Measurements from ENCODE around the gene FRMPD2.

DNA sequence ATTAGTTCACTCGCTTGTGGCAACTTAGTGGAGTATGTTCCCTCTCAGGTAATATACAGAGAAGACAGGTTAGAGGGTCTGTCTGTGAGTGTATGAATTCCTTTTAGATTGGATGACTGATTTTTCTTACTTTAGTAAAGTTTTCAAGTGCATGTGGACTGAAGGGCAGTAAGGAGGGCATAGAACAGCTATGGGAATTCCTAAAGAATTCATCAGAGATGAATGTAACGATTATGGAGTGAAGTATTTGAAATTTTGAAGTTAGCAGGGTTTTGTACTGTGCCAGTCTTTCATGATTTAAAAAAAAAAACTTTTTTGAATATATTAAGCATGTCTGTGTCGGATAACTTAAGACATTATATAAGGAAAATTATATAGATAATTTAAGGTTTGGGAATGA is 47.5 kb upstream of the FRMPD2 start:
- TF ChIP-seq ZNF274 (IDR thresholded peaks at IDR 0.05; ENCODE audit: low read depth, low read length), result no peak
- TF ChIP-seq YY1 (IDR thresholded peaks at IDR 0.05; ENCODE audit: insufficient read depth, insufficient read length), result no peak
